K562 (cell line): ENCODE measurements around the gene GAL3ST2. TPM values are rescaled to one million over a fixed set of nuclear protein-coding genes. Genes with fewer than 3 reads are reported as not detected.

Experiments used
- BRD4 ChIP-seq: fragments of 200-600 bp; sonication (generic); IDR thresholded peaks from 2 replicates; pipeline ENCODE4 v1.6.1; 2017; ENCODE audit warnings: inconsistent platforms
- CBFA2T2 ChIP-seq: fragments of 450-650 bp; conservative IDR thresholded peaks from 2 replicates; pipeline ENCODE4 v1.6.1; 2017; ENCODE audit warnings: mild to moderate bottlenecking
- CHD2 ChIP-seq: IDR thresholded peaks from 2 replicates; pipeline ENCODE4 v1.6.1; 2011; ENCODE audit warnings: low read depth, low read length
- ELF1 ChIP-seq: fragments of 200-800 bp; sonication (Bioruptor generic); IDR thresholded peaks from 2 replicates; pipeline ENCODE4 v1.6.1; 2016; ENCODE audit warnings: missing genetic modification characterization, missing compliant biosample characterization
- ELF4 ChIP-seq: fragments of 450-650 bp; formaldehyde crosslinking; IDR thresholded peaks from 2 replicates; pipeline ENCODE4 v1.4.0; 2022; ENCODE audit warnings: missing genetic modification characterization
- ESRRA ChIP-seq: fragments of 450-650 bp; IDR thresholded peaks from 2 replicates; pipeline ENCODE4 v1.6.1; 2014; ENCODE audit warnings: low read depth, mild to moderate bottlenecking, moderate library complexity, borderline replicate concordance
- FOXJ3 ChIP-seq: sonication (generic); formaldehyde crosslinking; IDR thresholded peaks from 2 replicates; pipeline ENCODE4 v1.4.0; 2020; ENCODE audit warnings: mild to moderate bottlenecking, missing genetic modification reagents
- IRF2 ChIP-seq: sonication (generic); formaldehyde crosslinking; IDR thresholded peaks from 2 replicates; pipeline ENCODE4 v1.8.1; 2022; ENCODE audit warnings: mild to moderate bottlenecking, missing genetic modification reagents
- MECOM ChIP-seq: fragments of 250-450 bp; sonication (Bioruptor Pico); IDR thresholded peaks from 2 replicates; pipeline ENCODE4 v1.8.0; 2022; ENCODE audit warnings: inconsistent platforms
- MITF ChIP-seq: IDR thresholded peaks from 2 replicates; pipeline ENCODE4 v1.6.1; 2014; ENCODE audit warnings: antibody characterized with exemption
- RB1 ChIP-seq: fragments of 450-650 bp; IDR thresholded peaks from 2 replicates; pipeline ENCODE4 v1.6.1; 2017; ENCODE audit warnings: low read depth, mild to moderate bottlenecking
- RBBP5 ChIP-seq: fragments of 200-600 bp; sonication (generic); IDR thresholded peaks from 2 replicates; pipeline ENCODE4 v1.6.1; 2012; ENCODE audit warnings: borderline replicate concordance, mild to moderate bottlenecking, low read length, control low read depth, inconsistent platforms; ENCODE audit not compliant: insufficient read depth, poor library complexity, severe bottlenecking
- RFX7 ChIP-seq: fragments of 250-450 bp; sonication (Bioruptor Pico); IDR thresholded peaks from 2 replicates; pipeline ENCODE4 v1.5.1; 2021; ENCODE audit warnings: mild to moderate bottlenecking
- SAFB ChIP-seq: fragments of 200-400 bp; formaldehyde crosslinking; IDR thresholded peaks from 2 replicates; pipeline ENCODE4 v1.6.1; 2017; ENCODE audit warnings: low read depth, low read length, borderline replicate concordance
- SOX6 ChIP-seq: fragments of 450-650 bp; IDR thresholded peaks from 2 replicates; pipeline ENCODE4 v1.6.1; 2014; ENCODE audit warnings: mild to moderate bottlenecking
- TBP ChIP-seq: optimal IDR thresholded peaks from 2 replicates; pipeline ENCODE3; 2011; ENCODE audit warnings: low read depth, low read length, improper control_type of control experiment
- TOE1 ChIP-seq, 2 experiments: fragments of 450-650 bp in 1 of 2; sonication (generic) in 1 of 2; formaldehyde crosslinking in 1 of 2; IDR thresholded peaks; 2 replicates each; pipeline versions ENCODE4 v1.7.1 to v1.8.0; 2016 to 2022; ENCODE audit warnings: borderline replicate concordance in 2 of 2, mild to moderate bottlenecking in 2 of 2, antibody characterized with exemption in 1 of 2, inconsistent platforms in 1 of 2, low read depth in 1 of 2, missing genetic modification reagents in 1 of 2, moderate library complexity in 1 of 2
- XRCC3 ChIP-seq: fragments of 450-650 bp; IDR thresholded peaks from 2 replicates; pipeline ENCODE4 v1.6.1; 2017; ENCODE audit warnings: mild to moderate bottlenecking, moderate library complexity
- ZBTB17 ChIP-seq: fragments of 450-650 bp; formaldehyde crosslinking; IDR thresholded peaks from 2 replicates; pipeline ENCODE4 v1.4.0; 2020; ENCODE audit warnings: mild to moderate bottlenecking
- ZFX ChIP-seq: sonication (generic); formaldehyde crosslinking; IDR thresholded peaks from 2 replicates; pipeline ENCODE4 v1.8.0; 2022; ENCODE audit warnings: mild to moderate bottlenecking, missing genetic modification reagents, moderate library complexity
- ZNF282 ChIP-seq: sonication (generic); formaldehyde crosslinking; IDR thresholded peaks from 2 replicates; pipeline ENCODE4 v1.8.1; 2023; ENCODE audit warnings: missing genetic modification reagents
- polyA plus RNA-seq, 8 experiments: library from polyadenylated mRNA; depleted of rRNA in 4 of 8; stranded (reverse) in 5 of 8; unstranded in 3 of 8; fragments of >200 nt; fragmentation: Nextera tagmentation in 2 of 8; fragmentation: Illumina TruSeq in 1 of 8; extraction: Ambion mirVana in 2 of 8; extraction: Trizol in 1 of 8; gene quantifications; 2 replicates each; pipeline versions ENCODE4 v1.2.1 to v1.2.3, GENCODE V29; 2011 to 2014; ENCODE audit warnings: inconsistent platforms in 1 of 8, missing spikeins in 1 of 8
- total RNA-seq, 7 experiments: library from RNA; depleted of rRNA in 6 of 7; stranded (reverse); fragments of >200 nt in 6 of 7; fragmentation: Illumina TruSeq in 2 of 7; extraction: Trizol in 2 of 7; gene quantifications; 2 replicates each; pipeline versions ENCODE4 v1.2.1 to v1.2.3, GENCODE V29; 2011 to 2021; ENCODE audit warnings: low replicate concordance in 1 of 7
- TF ChIP-seq, protein P1 (sequence below): fragments of 250-450 bp; sonication (Bioruptor Pico); IDR thresholded peaks from 2 replicates; pipeline ENCODE4 v1.8.0; 2022; ENCODE audit warnings: moderate library complexity, mild to moderate bottlenecking, inconsistent platforms
- TF ChIP-seq, protein P2 (sequence below): sonication (generic); formaldehyde crosslinking; IDR thresholded peaks from 2 replicates; pipeline ENCODE4 v1.8.0; 2022; ENCODE audit warnings: mild to moderate bottlenecking, missing genetic modification reagents, borderline replicate concordance
- TF ChIP-seq, protein P3 (sequence below): conservative IDR thresholded peaks from 2 replicates; pipeline ENCODE4 v1.6.1; 2011; ENCODE audit warnings: low read depth, mild to moderate bottlenecking, low read length; ENCODE audit not compliant: control insufficient read depth

The GAL3ST2 gene
- total and polyA plus RNA-seq, 9 of the 15 experiments (the other 6 are each of a cell fraction or from before 2014, with no cell fraction given): 0.42 TPM; not detected in 8

DNA sequence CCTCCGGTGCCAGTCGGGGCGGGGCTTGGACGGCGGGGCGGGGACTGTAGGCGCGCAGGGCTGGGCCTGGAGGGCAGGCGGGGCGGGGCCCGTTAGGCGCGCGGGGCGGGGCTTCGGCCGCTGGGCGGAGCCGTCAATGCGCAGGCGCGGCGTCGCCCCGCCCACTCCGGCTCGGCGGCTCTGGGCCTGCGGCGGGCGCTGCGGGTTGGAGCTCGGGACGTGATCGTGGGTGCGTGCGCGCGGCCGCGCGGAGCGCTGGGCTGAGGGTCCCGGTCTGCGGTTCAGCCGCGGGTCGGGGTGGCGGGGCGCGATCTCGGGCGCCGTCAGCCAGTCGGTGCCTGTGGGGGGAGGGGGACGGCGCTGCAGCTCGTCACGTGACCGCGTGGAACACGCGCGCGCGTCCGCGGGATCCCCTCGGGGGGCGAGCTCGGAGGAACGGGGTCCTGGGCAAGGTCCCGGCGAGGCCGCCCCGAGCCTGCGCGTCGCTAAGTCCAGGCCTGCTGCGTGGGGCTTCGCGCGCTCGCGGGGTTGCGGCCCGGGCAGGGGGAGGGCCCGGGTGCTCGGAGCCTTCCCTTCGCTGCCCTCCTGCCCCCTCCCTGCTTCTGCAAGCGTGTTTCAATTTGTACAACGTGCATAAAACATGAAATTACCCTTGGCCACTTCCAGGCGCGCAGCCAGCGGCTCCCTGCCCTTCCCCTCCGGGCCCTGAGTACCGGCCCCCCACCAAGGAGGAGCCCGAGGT is 42.0 kb upstream of the GAL3ST2 start, which contains the start of gene D2HGDH (continued):
- no peak for TF ChIP-seq ZNF282 (CRISPR knock-in tag)
- TF ChIP-seq BRD4: 0 out of 2 replicates have a peak, but pooled peaks have one; percentile 42
- no peak for TF ChIP-seq XRCC3
- peak; percentile 56 for TF ChIP-seq CBFA2T2
- peak; percentile 63 for TF ChIP-seq RBBP5
- TF ChIP-seq MITF: peak; percentile 31; the same call in 1 of the 2 replicates
- peak; percentile 77 for TF ChIP-seq ZFX (CRISPR knock-in tag)
- 0 out of 2 replicates have a peak, but pooled peaks have one; percentile 44 for TF ChIP-seq ZBTB17 (CRISPR knock-in tag)
- TF ChIP-seq, protein P1, sequence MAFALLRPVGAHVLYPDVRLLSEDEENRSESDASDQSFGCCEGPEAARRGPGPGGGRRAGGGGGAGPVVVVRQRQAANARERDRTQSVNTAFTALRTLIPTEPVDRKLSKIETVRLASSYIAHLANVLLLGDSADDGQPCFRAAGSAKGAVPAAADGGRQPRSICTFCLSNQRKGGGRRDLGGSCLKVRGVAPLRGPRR (CRISPR knock-in tag): no peak
- 0 out of 2 replicates have a peak, but pooled peaks have one; percentile 26 for TF ChIP-seq CHD2
- no peak for TF ChIP-seq ESRRA
- TF ChIP-seq RFX7 (CRISPR knock-in tag): no peak
- TF ChIP-seq SOX6: 0 out of 2 replicates have a peak, but pooled peaks have one; percentile 30
- TF ChIP-seq RB1: peak; percentile 75
- no peak for TF ChIP-seq MECOM (CRISPR knock-in tag)
- no peak for TF ChIP-seq ELF4 (CRISPR knock-in tag)
- no peak for TF ChIP-seq ELF1 (tag)
- TF ChIP-seq, protein P2, sequence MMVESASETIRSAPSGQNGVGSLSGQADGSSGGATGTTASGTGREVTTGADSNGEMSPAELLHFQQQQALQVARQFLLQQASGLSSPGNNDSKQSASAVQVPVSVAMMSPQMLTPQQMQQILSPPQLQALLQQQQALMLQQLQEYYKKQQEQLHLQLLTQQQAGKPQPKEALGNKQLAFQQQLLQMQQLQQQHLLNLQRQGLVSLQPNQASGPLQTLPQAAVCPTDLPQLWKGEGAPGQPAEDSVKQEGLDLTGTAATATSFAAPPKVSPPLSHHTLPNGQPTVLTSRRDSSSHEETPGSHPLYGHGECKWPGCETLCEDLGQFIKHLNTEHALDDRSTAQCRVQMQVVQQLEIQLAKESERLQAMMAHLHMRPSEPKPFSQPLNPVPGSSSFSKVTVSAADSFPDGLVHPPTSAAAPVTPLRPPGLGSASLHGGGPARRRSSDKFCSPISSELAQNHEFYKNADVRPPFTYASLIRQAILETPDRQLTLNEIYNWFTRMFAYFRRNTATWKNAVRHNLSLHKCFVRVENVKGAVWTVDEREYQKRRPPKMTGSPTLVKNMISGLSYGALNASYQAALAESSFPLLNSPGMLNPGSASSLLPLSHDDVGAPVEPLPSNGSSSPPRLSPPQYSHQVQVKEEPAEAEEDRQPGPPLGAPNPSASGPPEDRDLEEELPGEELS (CRISPR knock-in tag): no peak
- peak; percentile 38 for TF ChIP-seq TBP
- peak; percentile 91; the same call in 1 of the 2 replicates for TF ChIP-seq TOE1 (IDR thresholded peaks at IDR 0.05; ENCODE audit: borderline replicate concordance)
- no peak for TF ChIP-seq TOE1 (CRISPR knock-in tag; IDR thresholded peaks at IDR 0.05; ENCODE audit: borderline replicate concordance, low read depth)
- TF ChIP-seq, protein P3, sequence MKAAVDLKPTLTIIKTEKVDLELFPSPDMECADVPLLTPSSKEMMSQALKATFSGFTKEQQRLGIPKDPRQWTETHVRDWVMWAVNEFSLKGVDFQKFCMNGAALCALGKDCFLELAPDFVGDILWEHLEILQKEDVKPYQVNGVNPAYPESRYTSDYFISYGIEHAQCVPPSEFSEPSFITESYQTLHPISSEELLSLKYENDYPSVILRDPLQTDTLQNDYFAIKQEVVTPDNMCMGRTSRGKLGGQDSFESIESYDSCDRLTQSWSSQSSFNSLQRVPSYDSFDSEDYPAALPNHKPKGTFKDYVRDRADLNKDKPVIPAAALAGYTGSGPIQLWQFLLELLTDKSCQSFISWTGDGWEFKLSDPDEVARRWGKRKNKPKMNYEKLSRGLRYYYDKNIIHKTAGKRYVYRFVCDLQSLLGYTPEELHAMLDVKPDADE: peak; percentile 30; the same call in 1 of the 2 replicates
- peak; percentile 99 for TF ChIP-seq SAFB
- TF ChIP-seq FOXJ3 (CRISPR knock-in tag): no peak
- no peak for TF ChIP-seq IRF2 (CRISPR knock-in tag)
